GM23338 (cell line): ENCODE results near the gene USP24. TPM values are rescaled to one million over a fixed set of nuclear protein-coding genes. Genes with fewer than 3 reads are reported as not detected.

Source experiments
- ATAC-seq: fragments of 200-7000 bp; cut with Tn5 transposase; 3 replicates; pipeline ENCODE4 v1.9.1; 2020
- DNase-seq: peaks from one replicate; pipeline ENCODE4 v3.0.0-alpha.2; 2015; ENCODE audit warnings: low spot score
- H2AFZ ChIP-seq: fragments of 200-600 bp; sonication (generic); 2 replicates; pipeline ENCODE4 v1.8.0; 2016; ENCODE audit warnings: antibody characterized with exemption, mild to moderate bottlenecking, moderate library complexity
- H3F3A ChIP-seq: fragments of 200-600 bp; sonication (generic); replicated peaks from 2 replicates; pipeline ENCODE4 v1.8.0; 2017; ENCODE audit warnings: antibody characterized with exemption, mixed run types, low read depth
- H3K27ac ChIP-seq: fragments of 200-600 bp; sonication (generic); 2 replicates; pipeline ENCODE4 v1.6.1; 2016; ENCODE audit warnings: low read depth
- H3K27me3 ChIP-seq: fragments of 200-600 bp; sonication (generic); 2 replicates; pipeline ENCODE4 v1.8.0; 2016; ENCODE audit warnings: mild to moderate bottlenecking, mixed run types, moderate library complexity; ENCODE audit not compliant: insufficient read depth
- H3K36me3 ChIP-seq: fragments of 200-600 bp; sonication (generic); 2 replicates; pipeline ENCODE4 v1.8.0; 2016; ENCODE audit warnings: mild to moderate bottlenecking; ENCODE audit not compliant: insufficient read depth
- H3K4me1 ChIP-seq: fragments of 200-600 bp; sonication (generic); 2 replicates; pipeline ENCODE4 v1.8.0; 2016; ENCODE audit warnings: mild to moderate bottlenecking, moderate library complexity; ENCODE audit not compliant: insufficient read depth
- H3K4me2 ChIP-seq: fragments of 200-600 bp; sonication (generic); 2 replicates; pipeline ENCODE4 v1.7.1; 2017; ENCODE audit warnings: mixed run types
- H3K4me3 ChIP-seq: fragments of 200-600 bp; sonication (generic); 2 replicates; pipeline ENCODE4 v1.6.1; 2016; ENCODE audit warnings: mixed run types
- H3K79me2 ChIP-seq: fragments of 200-600 bp; sonication (generic); replicated peaks from 2 replicates; pipeline ENCODE4 v1.8.0; 2017; ENCODE audit warnings: mild to moderate bottlenecking; ENCODE audit not compliant: insufficient read depth
- H3K9me2 ChIP-seq: fragments of 200-600 bp; sonication (generic); 2 replicates; pipeline ENCODE4 v1.8.0; 2017; ENCODE audit not compliant: insufficient read depth
- H4K20me1 ChIP-seq: fragments of 200-600 bp; sonication (generic); replicated peaks from 2 replicates; pipeline ENCODE4 v1.8.0; 2017; ENCODE audit warnings: mild to moderate bottlenecking; ENCODE audit not compliant: insufficient read depth
- H3K27ac Mint-ChIP-seq: 2 replicates; pipeline ENCODE4 v1.8.0; 2020; ENCODE audit warnings: inconsistent platforms, mild to moderate bottlenecking, moderate library complexity, mixed read lengths
- H3K27me3 Mint-ChIP-seq: 3 replicates; pipeline ENCODE4 v1.8.0; 2022; ENCODE audit warnings: low read depth, mild to moderate bottlenecking, moderate library complexity, mixed read lengths, inconsistent platforms; ENCODE audit not compliant: insufficient read depth, poor library complexity
- H3K36me3 Mint-ChIP-seq: 3 replicates; pipeline ENCODE4 v1.8.0; 2021; ENCODE audit warnings: low read depth, mild to moderate bottlenecking, inconsistent platforms, moderate library complexity, mixed read lengths
- H3K4me1 Mint-ChIP-seq: 3 replicates; pipeline ENCODE4 v1.8.0; 2020; ENCODE audit warnings: mild to moderate bottlenecking, inconsistent platforms, mixed read lengths
- H3K4me3 Mint-ChIP-seq: 3 replicates; pipeline ENCODE4 v1.8.0; 2021; ENCODE audit warnings: moderate library complexity, mild to moderate bottlenecking, inconsistent platforms, mixed read lengths
- H3K9me3 Mint-ChIP-seq: 3 replicates; pipeline ENCODE4 v1.8.0; 2020; ENCODE audit warnings: moderate library complexity, mild to moderate bottlenecking, inconsistent platforms, mixed read lengths
- CREB1 ChIP-seq: fragments of 250-450 bp; sonication (Bioruptor Pico); IDR thresholded peaks from 2 replicates; pipeline ENCODE4 v1.5.0; 2020; ENCODE audit warnings: low read depth, mild to moderate bottlenecking, moderate library complexity
- CTCF ChIP-seq, 2 experiments: fragments of 200-600 bp in 1 of 2; sonication (generic) in 1 of 2; conservative IDR thresholded peaks; 2 replicates each; pipeline versions ENCODE4 v1.5.1 to v1.6.1; 2016 to 2017; ENCODE audit warnings: antibody characterized with exemption in 2 of 2, low read depth in 2 of 2, mild to moderate bottlenecking in 2 of 2, moderate library complexity in 1 of 2
- ETS1 ChIP-seq: IDR thresholded peaks from 2 replicates; pipeline ENCODE4 v1.6.1; 2016; ENCODE audit warnings: antibody characterized with exemption
- EZH2 ChIP-seq: fragments of 200-600 bp; sonication (generic); IDR thresholded peaks from one replicate; pipeline ENCODE4 v1.8.0; 2017; ENCODE audit warnings: antibody characterized with exemption, mild to moderate bottlenecking, low read depth; ENCODE audit not compliant: unreplicated experiment
- EZH2phosphoT487 ChIP-seq: fragments of 200-600 bp; sonication (generic); IDR thresholded peaks from one replicate; pipeline ENCODE4 v1.8.1; 2018; ENCODE audit warnings: antibody characterized with exemption; ENCODE audit not compliant: unreplicated experiment
- JUNB ChIP-seq: IDR thresholded peaks from one replicate; pipeline ENCODE4 v1.6.1; 2016; ENCODE audit warnings: antibody characterized with exemption; ENCODE audit not compliant: unreplicated experiment
- NANOG ChIP-seq: IDR thresholded peaks from 2 replicates; pipeline ENCODE4 v1.6.1; 2016; ENCODE audit warnings: antibody characterized with exemption, borderline replicate concordance
- POLR2AphosphoS5 ChIP-seq: IDR thresholded peaks from 2 replicates; pipeline ENCODE4 v1.6.1; 2016; ENCODE audit warnings: antibody characterized with exemption, low read depth
- STAT1 ChIP-seq: IDR thresholded peaks from one replicate; pipeline ENCODE4 v1.6.1; 2016; ENCODE audit warnings: antibody characterized with exemption; ENCODE audit not compliant: unreplicated experiment
- ZNF114 ChIP-seq: fragments of 250-450 bp; sonication (Bioruptor Pico); IDR thresholded peaks from 2 replicates; pipeline ENCODE4 v1.5.0; 2020; ENCODE audit warnings: mild to moderate bottlenecking, moderate library complexity
- polyA plus RNA-seq: library from polyadenylated mRNA; unstranded; fragments of >200 nt; fragmentation: Nextera tagmentation; extraction: Ambion mirVana; gene quantifications from 2 replicates; pipeline ENCODE4 v1.2.1, GENCODE V29; 2016
- total RNA-seq: library from RNA; depleted of rRNA; stranded (reverse); fragments of >200 nt; shearing (Covaris generic); gene quantifications from 2 replicates; pipeline ENCODE4 v1.2.3, GENCODE V29; 2014
- TF ChIP-seq, protein P1 (sequence below): fragments of 250-450 bp; sonication (Bioruptor Pico); IDR thresholded peaks from 2 replicates; pipeline ENCODE4 v1.5.0; 2020; ENCODE audit warnings: mild to moderate bottlenecking, moderate library complexity

The USP24 gene
- total and polyA plus RNA-seq, 2 experiments from 2014 or later, result 12.1 to 32.6 TPM

DNA sequence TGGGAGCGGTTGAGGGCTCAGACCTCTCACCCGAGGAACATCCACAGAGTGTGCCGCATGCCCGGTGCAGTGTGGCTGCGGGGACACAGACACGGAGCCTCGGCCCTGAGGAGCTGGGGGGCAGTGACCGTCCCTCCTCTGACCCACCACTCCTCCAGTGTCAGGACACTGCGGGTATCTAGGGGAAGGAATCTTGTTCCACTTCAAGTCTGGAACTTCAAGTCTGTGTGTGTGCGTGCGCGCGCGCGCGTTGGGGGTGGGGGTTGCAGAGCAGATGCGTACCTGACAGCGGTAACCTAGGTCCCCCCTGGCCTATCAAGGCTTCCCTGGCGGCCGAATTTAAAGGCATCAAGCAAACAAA is 158.6 kb downstream of the USP24 start:
- no peak for DNase-seq
- Mint-ChIP-seq H3K4me3 (no peak overlapping the region), H3K4me1 (no peaks in the 10 kb centered on the region), H3K36me3 (peaks cover 38% of the 10 kb centered on the region), H3K27ac (no peak overlapping the region), H3K9me3 (no peaks in the 10 kb centered on the region), H3K27me3 (peaks cover 9% of the 10 kb centered on the region)
- no peak overlapping the region for H2AFZ ChIP-seq
- no peak overlapping the region for H3K4me2 ChIP-seq
- peaks cover 7% of the 10 kb centered on the region; the same call in 1 of the 2 replicates for H3K79me2 ChIP-seq
- H3K4me3 ChIP-seq, result no peak overlapping the region
- H3K27ac ChIP-seq, result no peak overlapping the region
- H3K36me3 ChIP-seq, result peaks cover 70% of the 10 kb centered on the region
- no peaks in the 10 kb centered on the region for H3K27me3 ChIP-seq
- H3K9me2 ChIP-seq, result no peaks in the 10 kb centered on the region
- TF ChIP-seq NANOG (no peak), STAT1 (no peak)
- TF ChIP-seq, protein P1, sequence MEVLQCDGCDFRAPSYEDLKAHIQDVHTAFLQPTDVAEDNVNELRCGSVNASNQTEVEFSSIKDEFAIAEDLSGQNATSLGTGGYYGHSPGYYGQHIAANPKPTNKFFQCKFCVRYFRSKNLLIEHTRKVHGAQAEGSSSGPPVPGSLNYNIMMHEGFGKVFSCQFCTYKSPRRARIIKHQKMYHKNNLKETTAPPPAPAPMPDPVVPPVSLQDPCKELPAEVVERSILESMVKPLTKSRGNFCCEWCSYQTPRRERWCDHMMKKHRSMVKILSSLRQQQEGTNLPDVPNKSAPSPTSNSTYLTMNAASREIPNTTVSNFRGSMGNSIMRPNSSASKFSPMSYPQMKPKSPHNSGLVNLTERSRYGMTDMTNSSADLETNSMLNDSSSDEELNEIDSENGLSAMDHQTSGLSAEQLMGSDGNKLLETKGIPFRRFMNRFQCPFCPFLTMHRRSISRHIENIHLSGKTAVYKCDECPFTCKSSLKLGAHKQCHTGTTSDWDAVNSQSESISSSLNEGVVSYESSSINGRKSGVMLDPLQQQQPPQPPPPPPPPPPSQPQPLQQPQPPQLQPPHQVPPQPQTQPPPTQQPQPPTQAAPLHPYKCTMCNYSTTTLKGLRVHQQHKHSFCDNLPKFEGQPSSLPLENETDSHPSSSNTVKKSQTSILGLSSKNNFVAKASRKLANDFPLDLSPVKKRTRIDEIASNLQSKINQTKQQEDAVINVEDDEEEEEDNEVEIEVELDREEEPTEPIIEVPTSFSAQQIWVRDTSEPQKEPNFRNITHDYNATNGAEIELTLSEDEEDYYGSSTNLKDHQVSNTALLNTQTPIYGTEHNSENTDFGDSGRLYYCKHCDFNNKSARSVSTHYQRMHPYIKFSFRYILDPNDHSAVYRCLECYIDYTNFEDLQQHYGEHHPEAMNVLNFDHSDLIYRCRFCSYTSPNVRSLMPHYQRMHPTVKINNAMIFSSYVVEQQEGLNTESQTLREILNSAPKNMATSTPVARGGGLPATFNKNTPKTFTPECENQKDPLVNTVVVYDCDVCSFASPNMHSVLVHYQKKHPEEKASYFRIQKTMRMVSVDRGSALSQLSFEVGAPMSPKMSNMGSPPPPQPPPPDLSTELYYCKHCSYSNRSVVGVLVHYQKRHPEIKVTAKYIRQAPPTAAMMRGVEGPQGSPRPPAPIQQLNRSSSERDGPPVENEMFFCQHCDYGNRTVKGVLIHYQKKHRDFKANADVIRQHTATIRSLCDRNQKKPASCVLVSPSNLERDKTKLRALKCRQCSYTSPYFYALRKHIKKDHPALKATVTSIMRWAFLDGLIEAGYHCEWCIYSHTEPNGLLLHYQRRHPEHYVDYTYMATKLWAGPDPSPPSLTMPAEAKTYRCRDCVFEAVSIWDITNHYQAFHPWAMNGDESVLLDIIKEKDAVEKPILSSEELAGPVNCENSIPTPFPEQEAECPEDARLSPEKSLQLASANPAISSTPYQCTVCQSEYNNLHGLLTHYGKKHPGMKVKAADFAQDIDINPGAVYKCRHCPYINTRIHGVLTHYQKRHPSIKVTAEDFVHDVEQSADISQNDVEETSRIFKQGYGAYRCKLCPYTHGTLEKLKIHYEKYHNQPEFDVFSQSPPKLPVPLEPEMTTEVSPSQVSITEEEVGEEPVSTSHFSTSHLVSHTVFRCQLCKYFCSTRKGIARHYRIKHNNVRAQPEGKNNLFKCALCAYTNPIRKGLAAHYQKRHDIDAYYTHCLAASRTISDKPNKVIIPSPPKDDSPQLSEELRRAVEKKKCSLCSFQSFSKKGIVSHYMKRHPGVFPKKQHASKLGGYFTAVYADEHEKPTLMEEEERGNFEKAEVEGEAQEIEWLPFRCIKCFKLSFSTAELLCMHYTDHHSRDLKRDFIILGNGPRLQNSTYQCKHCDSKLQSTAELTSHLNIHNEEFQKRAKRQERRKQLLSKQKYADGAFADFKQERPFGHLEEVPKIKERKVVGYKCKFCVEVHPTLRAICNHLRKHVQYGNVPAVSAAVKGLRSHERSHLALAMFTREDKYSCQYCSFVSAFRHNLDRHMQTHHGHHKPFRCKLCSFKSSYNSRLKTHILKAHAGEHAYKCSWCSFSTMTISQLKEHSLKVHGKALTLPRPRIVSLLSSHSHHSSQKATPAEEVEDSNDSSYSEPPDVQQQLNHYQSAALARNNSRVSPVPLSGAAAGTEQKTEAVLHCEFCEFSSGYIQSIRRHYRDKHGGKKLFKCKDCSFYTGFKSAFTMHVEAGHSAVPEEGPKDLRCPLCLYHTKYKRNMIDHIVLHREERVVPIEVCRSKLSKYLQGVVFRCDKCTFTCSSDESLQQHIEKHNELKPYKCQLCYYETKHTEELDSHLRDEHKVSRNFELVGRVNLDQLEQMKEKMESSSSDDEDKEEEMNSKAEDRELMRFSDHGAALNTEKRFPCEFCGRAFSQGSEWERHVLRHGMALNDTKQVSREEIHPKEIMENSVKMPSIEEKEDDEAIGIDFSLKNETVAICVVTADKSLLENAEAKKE, result no peak
- peaks cover 8% of the 10 kb centered on the region for H4K20me1 ChIP-seq
- no peak for ATAC-seq
- no peaks in the 10 kb centered on the region for H3K4me1 ChIP-seq
- H3F3A ChIP-seq, result peaks cover 29% of the 10 kb centered on the region

DNA sequence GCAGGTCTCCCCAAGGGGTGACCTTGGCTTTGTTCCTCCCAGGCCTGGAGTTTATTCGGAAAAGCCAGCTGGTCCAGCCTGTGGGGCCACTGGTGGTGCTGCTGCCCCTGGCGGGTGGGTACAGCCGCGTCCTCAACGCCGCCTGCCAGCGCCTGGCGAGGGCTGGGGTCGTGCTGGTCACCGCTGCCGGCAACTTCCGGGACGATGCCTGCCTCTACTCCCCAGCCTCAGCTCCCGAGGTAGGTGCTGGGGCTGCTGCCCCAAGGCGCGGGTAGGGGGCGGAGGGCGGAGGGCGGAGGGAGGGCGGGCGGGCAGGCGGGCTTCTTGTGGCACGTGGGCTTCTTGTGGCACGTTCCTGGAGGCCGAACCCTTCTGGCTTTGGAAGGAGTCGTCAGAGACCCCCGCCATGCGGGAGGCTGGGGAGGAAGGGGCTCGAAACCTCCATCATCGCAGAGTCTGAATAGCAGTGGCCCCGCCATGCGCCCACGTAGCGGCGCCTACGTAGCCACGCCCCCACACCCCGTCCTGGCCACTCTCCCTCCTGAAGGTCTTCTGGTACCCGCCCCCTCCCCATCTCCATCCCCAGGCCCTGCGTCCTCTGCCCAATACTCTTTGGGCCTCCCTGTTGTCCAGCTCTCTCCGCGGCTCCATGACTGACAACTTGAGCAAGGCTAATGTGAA is 159.1 kb downstream of the USP24 start:
- H3K4me1 ChIP-seq, result no peaks in the 10 kb centered on the region
- no peaks in the 10 kb centered on the region for H3K9me2 ChIP-seq
- H3K79me2 ChIP-seq, result peaks cover 10% of the 10 kb centered on the region; the same call in 1 of the 2 replicates
- H3K4me3 ChIP-seq, result no peak overlapping the region
- H3K36me3 Mint-ChIP-seq, result peaks cover 42% of the 10 kb centered on the region
- H3K36me3 ChIP-seq, result peaks cover 69% of the 10 kb centered on the region
- no peaks in the 10 kb centered on the region for H3K27me3 ChIP-seq
- no peak overlapping the region for H3K4me3 Mint-ChIP-seq
- no peaks in the 10 kb centered on the region for H3K9me3 Mint-ChIP-seq
- peaks cover 24% of the 10 kb centered on the region for H3F3A ChIP-seq
- no peak overlapping the region for H3K27ac Mint-ChIP-seq
- no peaks in the 10 kb centered on the region for H3K4me1 Mint-ChIP-seq
- peaks cover 8% of the 10 kb centered on the region for H4K20me1 ChIP-seq
- DNase-seq, result no peak
- no peak for ATAC-seq
- H3K4me2 ChIP-seq, result no peak overlapping the region
- H3K27ac ChIP-seq, result no peak overlapping the region
- H3K27me3 Mint-ChIP-seq, result peaks cover 10% of the 10 kb centered on the region
- no peak overlapping the region for H2AFZ ChIP-seq
- TF ChIP-seq CTCF (conservative IDR thresholded peaks at IDR 0.05; ENCODE audit: low read depth in 2 of 2), result no peak
- TF ChIP-seq STAT1, result no peak
- TF ChIP-seq ZNF114, result no peak
- no peak for TF ChIP-seq EZH2phosphoT487
- TF ChIP-seq CREB1 (CRISPR knock-in tag), result no peak
- TF ChIP-seq POLR2AphosphoS5, result no peak
- TF ChIP-seq JUNB, result no peak
- TF ChIP-seq EZH2, result no peak
- TF ChIP-seq ETS1, result no peak
